Measurements from ENCODE around the gene UPK2.

DNA sequence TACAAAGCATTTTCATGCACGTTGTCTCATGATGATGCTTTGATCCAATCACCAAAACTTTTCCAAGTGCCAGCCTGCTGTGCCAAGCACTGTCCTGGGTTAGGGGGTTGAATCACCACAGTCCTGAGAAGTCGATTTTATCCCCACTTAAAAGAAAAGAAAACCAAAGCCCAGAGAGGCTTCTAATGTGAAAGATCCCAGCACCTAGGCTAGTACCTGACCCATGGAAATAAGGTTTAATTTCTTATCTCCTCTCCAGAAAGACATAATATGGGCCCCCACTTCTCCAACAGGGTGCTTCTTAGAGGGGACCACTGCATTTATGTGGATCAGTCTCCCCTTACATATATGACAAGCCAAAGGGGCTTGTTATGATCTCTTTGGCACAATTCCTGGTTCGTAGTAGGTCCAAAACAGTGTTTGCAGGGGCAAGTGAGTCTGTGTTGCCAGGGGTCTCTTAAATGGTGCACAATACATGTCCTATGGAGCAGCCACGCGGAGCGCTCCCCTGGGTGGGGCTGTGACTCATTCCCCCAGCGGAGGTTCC lies 28.5 kb upstream of the UPK2 start:
- TF ChIP-seq OVOL2 (CRISPR knock-in tag; IDR thresholded peaks at IDR 0.05; ENCODE audit: borderline replicate concordance) (no peak), MAX (CRISPR knock-in tag; IDR thresholded peaks at IDR 0.05) (no peak), ATF1 (CRISPR knock-in tag; IDR thresholded peaks at IDR 0.05) (no peak), JAZF1 (CRISPR knock-in tag; IDR thresholded peaks at IDR 0.05) (no peak), SP1 (CRISPR knock-in tag; conservative IDR thresholded peaks at IDR 0.05) (no peak), MYBL2 (CRISPR knock-in tag; IDR thresholded peaks at IDR 0.05) (no peak), CTCF (IDR thresholded peaks at IDR 0.05) (no peak)
- TF ChIP-seq, protein P1, sequence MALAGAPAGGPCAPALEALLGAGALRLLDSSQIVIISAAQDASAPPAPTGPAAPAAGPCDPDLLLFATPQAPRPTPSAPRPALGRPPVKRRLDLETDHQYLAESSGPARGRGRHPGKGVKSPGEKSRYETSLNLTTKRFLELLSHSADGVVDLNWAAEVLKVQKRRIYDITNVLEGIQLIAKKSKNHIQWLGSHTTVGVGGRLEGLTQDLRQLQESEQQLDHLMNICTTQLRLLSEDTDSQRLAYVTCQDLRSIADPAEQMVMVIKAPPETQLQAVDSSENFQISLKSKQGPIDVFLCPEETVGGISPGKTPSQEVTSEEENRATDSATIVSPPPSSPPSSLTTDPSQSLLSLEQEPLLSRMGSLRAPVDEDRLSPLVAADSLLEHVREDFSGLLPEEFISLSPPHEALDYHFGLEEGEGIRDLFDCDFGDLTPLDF (CRISPR knock-in tag; IDR thresholded peaks at IDR 0.05) = no peak
